ENCODE data around the gene SORBS1.
"Not testable (repeated sequence)": the region's sequence is repeated elsewhere in the genome, so short reads cannot be mapped to it uniquely, and the experiment has no call there.

The SORBS1 gene

DNA sequence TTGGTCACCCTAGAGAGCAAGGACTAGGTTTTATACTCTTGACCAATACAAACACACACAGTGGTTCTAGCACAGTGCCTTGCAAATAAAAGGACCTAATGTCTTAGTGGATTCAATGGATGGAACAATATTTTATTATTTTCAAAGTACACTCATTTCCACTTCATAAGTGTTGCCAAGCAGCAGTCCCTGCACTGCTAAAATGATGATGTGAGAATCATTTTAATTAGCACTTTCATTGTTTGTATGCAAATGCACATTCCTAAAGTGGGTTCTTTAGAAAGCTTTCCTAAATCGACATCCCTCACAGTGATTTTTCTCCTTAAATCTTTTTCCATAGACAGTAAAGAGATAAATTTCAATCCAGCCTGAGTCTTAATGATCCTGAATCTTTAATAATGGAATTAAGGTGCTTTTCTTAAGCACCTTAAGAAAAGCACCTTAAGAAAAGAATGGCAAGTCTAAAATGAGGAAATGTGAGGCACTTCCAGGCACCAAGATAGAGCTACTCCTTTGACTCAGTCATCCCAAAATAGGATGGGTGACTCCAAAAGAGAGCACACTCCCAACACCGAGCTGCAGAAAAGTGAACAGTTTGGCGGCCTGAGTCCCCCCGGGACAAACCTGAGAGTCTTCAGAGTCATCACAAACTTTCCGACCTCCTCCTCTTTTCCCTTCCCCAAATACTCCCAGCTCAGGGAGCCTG lies 84.5 kb downstream of the SORBS1 start:
- Histone ChIP-seq H3K27me3 (ENCODE audit: control insufficient read depth in 1 of 2, insufficient read depth in 2 of 2, low read length in 2 of 2) (no peaks in the 10 kb centered on the region), H3K36me3 (ENCODE audit: control insufficient read depth in 2 of 2, insufficient read depth in 2 of 2, low read length in 2 of 2) (peaks cover 0 to 2% of the 10 kb centered on the region in 2 donors), H3K4me3 (ENCODE audit: low read length in 2 of 2) (peak overlapping the region in 1 of 2 donors; percentile 29), H3K9ac (ENCODE audit: low read length in 2 of 2) (peak overlapping the region; percentile 19 to 43), H3K9me3 (ENCODE audit: control insufficient read depth in 2 of 2, low read length in 2 of 2) (no peaks in the 10 kb centered on the region), H3K4me1 (ENCODE audit: control insufficient read depth, insufficient read depth, low read length) (peaks cover 76% of the 10 kb centered on the region), H3K27ac (ENCODE audit: low read length) (peak overlapping the region; percentile 96)

DNA sequence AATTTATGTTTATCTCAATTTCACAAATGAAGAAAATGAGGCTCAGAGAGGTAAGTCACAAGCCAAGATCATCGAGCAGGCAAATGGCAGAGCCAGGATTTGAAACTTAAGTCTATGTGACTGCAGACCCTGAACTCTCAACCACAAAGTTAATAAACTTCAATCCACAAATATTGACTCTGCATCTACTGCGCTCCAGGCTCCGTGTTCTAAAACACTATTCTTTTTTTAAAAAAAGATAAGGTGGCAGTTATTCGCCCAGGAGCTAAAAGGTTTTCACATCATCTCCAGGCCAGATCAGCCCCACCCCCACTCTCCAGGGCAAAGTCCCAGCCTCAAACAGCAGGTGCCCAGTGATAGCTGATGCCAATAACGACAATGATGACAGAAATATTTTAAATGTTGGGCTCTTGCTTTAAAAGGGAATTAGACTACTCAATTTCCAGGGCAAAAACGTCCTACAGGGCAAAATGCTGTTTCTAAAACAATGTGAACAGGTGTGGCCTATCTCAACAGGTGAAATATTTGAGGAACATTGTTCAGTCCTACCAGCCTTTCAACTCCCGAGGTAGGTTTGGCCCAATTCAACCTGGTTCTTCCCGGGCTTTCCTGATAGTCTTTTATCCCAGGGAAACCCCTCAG lies 85.2 kb downstream of the SORBS1 start:
- Histone ChIP-seq H3K4me1 (ENCODE audit: control insufficient read depth, insufficient read depth, low read length) (peaks cover 74% of the 10 kb centered on the region), H3K9ac (ENCODE audit: low read length in 2 of 2) (peak overlapping the region in 1 of 2 donors; percentile 19), H3K27ac (ENCODE audit: low read length) (peak overlapping the region; percentile 96), H3K36me3 (ENCODE audit: control insufficient read depth in 2 of 2, insufficient read depth in 2 of 2, low read length in 2 of 2) (peaks cover 0 to 2% of the 10 kb centered on the region in 2 donors), H3K27me3 (ENCODE audit: control insufficient read depth in 1 of 2, insufficient read depth in 2 of 2, low read length in 2 of 2) (no peaks in the 10 kb centered on the region), H3K9me3 (ENCODE audit: control insufficient read depth in 2 of 2, low read length in 2 of 2) (no peaks in the 10 kb centered on the region), H3K4me3 (ENCODE audit: low read length in 2 of 2) (no peak overlapping the region)

DNA sequence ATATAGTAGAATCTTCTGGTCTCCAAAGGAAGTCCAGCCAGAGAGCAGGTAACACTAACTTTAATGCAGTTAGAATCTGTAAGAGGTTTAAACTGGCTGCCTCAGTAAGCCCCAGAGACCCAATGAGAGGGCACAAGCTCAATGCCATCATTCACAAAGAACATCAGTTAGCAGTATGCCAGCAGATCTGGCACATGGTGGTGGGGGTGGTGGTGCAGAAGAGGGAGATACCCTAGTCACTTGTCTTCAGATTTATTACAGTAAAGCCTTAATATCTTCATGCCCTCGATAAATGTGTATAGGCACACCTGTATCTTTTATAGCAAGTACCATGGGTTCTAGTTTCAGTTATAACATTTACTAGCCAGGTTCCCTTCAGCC lies 86.2 kb downstream of the SORBS1 start:
- H3K36me3 ChIP-seq (ENCODE audit: control insufficient read depth in 2 of 2, insufficient read depth in 2 of 2, low read length in 2 of 2): no peaks in the 10 kb centered on the region
- H3K9me3 ChIP-seq (ENCODE audit: control insufficient read depth in 2 of 2, low read length in 2 of 2): no peaks in the 10 kb centered on the region
- peak overlapping the region in 1 of 2 donors; percentile 8 for H3K4me3 ChIP-seq (ENCODE audit: low read length in 2 of 2)
- no peaks in the 10 kb centered on the region for H3K27me3 ChIP-seq (ENCODE audit: control insufficient read depth in 1 of 2, insufficient read depth in 2 of 2, low read length in 2 of 2)
- H3K4me1 ChIP-seq (ENCODE audit: control insufficient read depth, insufficient read depth, low read length): peaks cover 70% of the 10 kb centered on the region
- peak overlapping the region; percentile 6 to 55 for H3K9ac ChIP-seq (ENCODE audit: low read length in 2 of 2)
- peak overlapping the region; percentile 96 for H3K27ac ChIP-seq (ENCODE audit: low read length)

DNA sequence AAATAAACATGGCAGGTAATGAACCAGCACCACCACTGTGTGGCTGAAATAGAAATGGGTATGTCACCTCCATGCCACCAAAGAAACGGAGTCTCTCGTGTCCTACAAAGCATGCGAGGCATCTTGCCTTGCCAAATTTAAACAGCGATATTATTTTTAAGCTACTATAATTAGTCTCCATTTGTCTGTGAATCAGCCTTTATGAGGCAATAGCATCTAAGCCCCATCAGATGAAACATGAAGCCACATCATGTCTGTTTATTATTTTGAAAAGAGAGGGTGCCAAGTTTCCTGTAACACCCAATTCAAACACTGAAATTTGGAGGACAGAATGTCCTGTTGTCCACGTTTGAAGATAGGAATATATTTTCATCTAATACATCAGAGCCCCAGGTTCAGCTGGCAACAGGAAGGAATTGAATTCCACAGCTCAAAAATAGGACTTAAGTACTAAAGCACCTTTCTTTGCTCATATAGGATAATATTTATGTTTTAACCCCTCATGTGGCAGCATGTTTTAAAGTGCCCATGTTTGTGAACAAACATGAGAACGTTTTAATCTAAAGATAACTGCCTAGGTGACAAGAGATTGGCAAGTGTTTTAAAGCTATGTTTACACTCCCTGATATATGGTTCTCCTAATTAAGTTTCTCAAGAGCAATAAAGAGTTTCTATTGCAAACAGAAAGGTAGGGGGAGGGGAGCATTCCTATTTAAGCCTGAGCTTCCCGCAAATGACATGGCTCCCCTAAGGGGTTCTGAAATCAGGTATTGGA lies 86.8 kb downstream of the SORBS1 start:
- Histone ChIP-seq H3K4me1 (ENCODE audit: control insufficient read depth, insufficient read depth, low read length) (peaks cover 69% of the 10 kb centered on the region), H3K4me3 (ENCODE audit: low read length in 2 of 2) (peak overlapping the region in 1 of 2 donors; percentile 8), H3K27me3 (ENCODE audit: control insufficient read depth in 1 of 2, insufficient read depth in 2 of 2, low read length in 2 of 2) (no peaks in the 10 kb centered on the region), H3K9me3 (ENCODE audit: control insufficient read depth in 2 of 2, low read length in 2 of 2) (no peaks in the 10 kb centered on the region), H3K36me3 (ENCODE audit: control insufficient read depth in 2 of 2, insufficient read depth in 2 of 2, low read length in 2 of 2) (no peaks in the 10 kb centered on the region), H3K27ac (ENCODE audit: low read length) (peak overlapping the region; percentile 96), H3K9ac (ENCODE audit: low read length in 2 of 2) (peak overlapping the region; percentile 42 to 55)

DNA sequence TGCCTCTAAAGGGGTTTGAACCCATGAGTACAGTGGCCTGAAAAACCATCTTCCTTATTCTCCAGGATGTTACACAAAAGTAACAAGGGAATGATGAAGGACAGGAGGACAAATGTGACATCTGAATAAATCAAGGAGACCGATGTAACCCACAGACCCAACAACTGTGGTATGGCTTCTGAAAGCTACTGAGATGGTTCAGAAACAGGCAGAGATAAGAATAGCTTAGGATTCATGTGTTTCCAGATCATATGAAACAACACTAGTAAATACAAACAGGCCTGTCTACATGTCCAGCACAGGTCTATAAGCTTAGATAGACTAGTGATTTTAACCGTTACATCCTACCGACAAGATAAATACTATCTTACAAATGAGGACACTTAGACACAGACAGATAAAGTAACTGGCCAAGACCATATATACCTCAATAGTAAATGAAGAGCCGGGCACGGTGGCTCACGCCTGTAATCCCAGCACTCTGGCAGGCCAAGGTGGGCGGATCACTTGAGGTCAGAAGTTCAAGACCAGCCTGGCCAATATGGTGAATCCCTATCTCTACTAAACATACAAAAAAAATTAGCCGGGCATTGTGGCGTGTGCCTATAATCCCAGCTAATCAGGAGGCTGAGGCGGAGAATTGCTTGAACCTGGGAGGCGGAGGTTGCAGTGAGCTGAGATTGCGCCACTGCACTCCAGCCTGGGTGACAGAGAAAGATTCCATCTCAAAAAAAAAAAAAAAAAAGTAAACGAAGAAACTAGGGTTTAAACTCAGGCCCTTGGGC lies 88.7 kb downstream of the SORBS1 start:
- Histone ChIP-seq H3K4me1 (ENCODE audit: control insufficient read depth, insufficient read depth, low read length) (peaks cover 70% of the 10 kb centered on the region), H3K4me3 (ENCODE audit: low read length in 2 of 2) (no peak overlapping the region), H3K9me3 (ENCODE audit: control insufficient read depth in 2 of 2, low read length in 2 of 2) (no peaks in the 10 kb centered on the region), H3K9ac (ENCODE audit: low read length in 2 of 2) (no peak overlapping the region), H3K27me3 (ENCODE audit: control insufficient read depth in 1 of 2, insufficient read depth in 2 of 2, low read length in 2 of 2) (no peaks in the 10 kb centered on the region), H3K36me3 (ENCODE audit: control insufficient read depth in 2 of 2, insufficient read depth in 2 of 2, low read length in 2 of 2) (no peaks in the 10 kb centered on the region), H3K27ac (ENCODE audit: low read length) (peak overlapping the region; percentile 66)

DNA sequence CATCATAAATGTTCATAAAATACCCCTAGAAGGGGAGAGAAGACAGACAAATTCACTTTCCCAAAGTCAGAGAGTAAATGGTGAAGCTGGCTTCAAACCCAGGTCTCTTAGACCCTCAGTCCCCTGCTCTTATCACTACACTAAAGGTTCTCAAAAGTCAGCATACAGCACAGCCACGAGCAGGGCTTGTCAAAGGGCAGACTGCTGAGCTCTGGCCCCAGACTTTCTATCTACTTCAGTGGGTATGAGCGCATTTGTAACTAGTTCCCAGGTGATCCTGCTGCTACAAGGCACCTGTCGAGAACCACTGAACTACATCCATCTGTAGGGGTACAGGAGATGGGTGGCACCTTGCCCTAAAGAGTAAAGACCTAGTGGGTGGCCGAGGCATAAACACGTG lies 91.5 kb downstream of the SORBS1 start:
- no peaks in the 10 kb centered on the region for H3K9me3 ChIP-seq (ENCODE audit: control insufficient read depth in 2 of 2, low read length in 2 of 2)
- H3K9ac ChIP-seq (ENCODE audit: low read length in 2 of 2): peak overlapping the region in 1 of 2 donors; percentile 22
- no peaks in the 10 kb centered on the region for H3K27me3 ChIP-seq (ENCODE audit: control insufficient read depth in 1 of 2, insufficient read depth in 2 of 2, low read length in 2 of 2)
- peak overlapping the region; percentile 74 for H3K27ac ChIP-seq (ENCODE audit: low read length)
- peaks cover 56% of the 10 kb centered on the region for H3K4me1 ChIP-seq (ENCODE audit: control insufficient read depth, insufficient read depth, low read length)
- H3K4me3 ChIP-seq (ENCODE audit: low read length in 2 of 2): peak overlapping the region in 1 of 2 donors; percentile 15
- H3K36me3 ChIP-seq (ENCODE audit: control insufficient read depth in 2 of 2, insufficient read depth in 2 of 2, low read length in 2 of 2): no peaks in the 10 kb centered on the region

DNA sequence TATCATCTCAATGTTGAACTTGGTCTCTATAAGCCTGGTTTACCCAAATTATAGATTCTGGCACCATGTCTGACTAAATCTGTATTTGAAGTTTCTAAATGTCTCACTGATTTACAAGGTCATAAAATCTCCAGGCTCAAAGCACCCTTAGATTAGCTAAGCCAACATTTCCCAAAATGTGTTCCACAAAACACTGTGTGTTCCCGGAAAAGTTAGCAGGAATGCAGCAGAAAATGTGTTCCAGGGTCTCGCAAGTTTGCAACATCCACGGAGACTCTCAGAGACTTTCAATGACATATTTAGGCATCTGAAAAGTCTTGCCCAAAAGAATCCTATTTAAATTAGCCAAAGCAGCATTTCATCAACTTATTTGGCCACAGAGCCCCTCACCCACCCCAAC lies 91.9 kb downstream of the SORBS1 start:
- no peaks in the 10 kb centered on the region for H3K9me3 ChIP-seq (ENCODE audit: control insufficient read depth in 2 of 2, low read length in 2 of 2)
- H3K9ac ChIP-seq (ENCODE audit: low read length in 2 of 2): peak overlapping the region in 1 of 2 donors; percentile 22

DNA sequence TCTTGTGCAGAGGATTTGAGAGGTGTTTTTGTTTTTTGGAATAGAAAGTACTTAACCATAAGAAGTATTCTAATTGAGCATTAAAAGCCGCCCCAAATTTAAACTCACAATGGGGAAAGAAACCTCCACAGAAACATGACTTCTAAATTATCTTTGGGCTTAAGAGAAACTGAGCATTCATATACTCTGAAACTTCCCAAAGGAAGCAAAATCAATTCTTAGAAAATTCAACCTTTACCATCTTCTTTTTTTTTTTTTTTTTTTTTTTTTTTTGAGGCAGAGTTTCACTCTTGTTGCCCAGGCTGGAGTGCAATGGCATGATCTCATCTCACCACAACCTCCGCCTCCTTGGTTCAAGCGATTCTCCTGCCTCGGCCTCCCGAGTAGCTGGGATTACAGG lies 93.5 kb downstream of the SORBS1 start:
- not testable (repeated sequence) for H3K27me3 ChIP-seq (ENCODE audit: control insufficient read depth in 1 of 2, insufficient read depth in 2 of 2, low read length in 2 of 2); H3K36me3 ChIP-seq (ENCODE audit: control insufficient read depth in 2 of 2, insufficient read depth in 2 of 2, low read length in 2 of 2); H3K4me3 ChIP-seq (ENCODE audit: low read length in 2 of 2); H3K9me3 ChIP-seq (ENCODE audit: control insufficient read depth in 2 of 2, low read length in 2 of 2)
- Histone ChIP-seq H3K4me1 (ENCODE audit: control insufficient read depth, insufficient read depth, low read length) (peaks cover 64% of the 10 kb centered on the region), H3K27ac (ENCODE audit: low read length) (peak overlapping the region; percentile 74), H3K9ac (ENCODE audit: low read length in 2 of 2) (peak overlapping the region in 1 of 2 donors; percentile 47)

More for the DNA sequence above, 91.9 kb downstream of the SORBS1 start:
- Histone ChIP-seq H3K4me1 (ENCODE audit: control insufficient read depth, insufficient read depth, low read length) (peaks cover 57% of the 10 kb centered on the region), H3K27ac (ENCODE audit: low read length) (peak overlapping the region; percentile 74), H3K36me3 (ENCODE audit: control insufficient read depth in 2 of 2, insufficient read depth in 2 of 2, low read length in 2 of 2) (no peaks in the 10 kb centered on the region), H3K27me3 (ENCODE audit: control insufficient read depth in 1 of 2, insufficient read depth in 2 of 2, low read length in 2 of 2) (no peaks in the 10 kb centered on the region), H3K4me3 (ENCODE audit: low read length in 2 of 2) (peak overlapping the region in 1 of 2 donors; percentile 15)

DNA sequence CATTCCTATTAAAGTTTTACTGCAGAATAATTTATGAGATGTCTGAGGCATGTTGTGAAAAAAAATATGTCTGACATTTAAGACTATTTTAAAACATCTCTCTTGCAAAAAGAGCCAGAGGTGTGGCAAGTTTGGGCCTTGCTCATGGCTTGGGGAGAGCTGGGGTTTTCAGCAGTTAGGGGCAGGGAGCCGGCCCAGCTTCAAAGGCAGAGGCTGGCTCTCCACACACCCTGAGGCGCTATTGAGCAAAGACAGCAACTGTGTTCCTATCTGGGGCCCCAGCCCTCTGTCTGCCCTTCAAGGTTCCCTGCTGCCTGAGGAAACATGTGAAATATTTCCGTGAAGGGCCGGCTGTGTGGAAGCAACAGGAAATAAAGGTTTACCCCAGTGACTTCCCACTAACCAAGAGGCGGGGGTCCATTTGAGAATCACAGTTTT lies 94.0 kb downstream of the SORBS1 start:
- peak overlapping the region; percentile 74 for H3K27ac ChIP-seq (ENCODE audit: low read length)
- peak overlapping the region in 1 of 2 donors; percentile 47 for H3K9ac ChIP-seq (ENCODE audit: low read length in 2 of 2)
- no peaks in the 10 kb centered on the region for H3K36me3 ChIP-seq (ENCODE audit: control insufficient read depth in 2 of 2, insufficient read depth in 2 of 2, low read length in 2 of 2)
- H3K4me1 ChIP-seq (ENCODE audit: control insufficient read depth, insufficient read depth, low read length): peaks cover 59% of the 10 kb centered on the region
- no peaks in the 10 kb centered on the region for H3K27me3 ChIP-seq (ENCODE audit: control insufficient read depth in 1 of 2, insufficient read depth in 2 of 2, low read length in 2 of 2)
- no peak overlapping the region for H3K4me3 ChIP-seq (ENCODE audit: low read length in 2 of 2)
- H3K9me3 ChIP-seq (ENCODE audit: control insufficient read depth in 2 of 2, low read length in 2 of 2): no peaks in the 10 kb centered on the region

DNA sequence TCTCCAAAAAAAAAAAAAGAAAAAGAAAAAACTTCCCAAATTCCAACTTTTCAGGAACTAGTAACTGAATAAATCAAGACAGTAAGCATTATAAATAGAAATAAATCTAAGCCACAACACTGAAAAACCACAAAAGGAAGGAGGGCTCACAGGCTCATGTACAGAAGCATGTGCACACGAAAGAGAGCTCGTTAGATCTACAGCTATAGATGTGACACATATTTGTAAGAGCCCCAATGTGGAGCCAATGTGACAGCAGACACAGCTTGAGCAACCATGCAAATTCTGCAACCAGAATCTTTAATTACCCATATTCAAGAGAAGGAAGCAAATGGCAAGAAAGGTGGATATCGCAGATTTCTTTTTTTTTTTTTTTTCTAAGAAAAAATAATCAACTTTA lies 94.7 kb downstream of the SORBS1 start:
- no peak overlapping the region for H3K27ac ChIP-seq (ENCODE audit: low read length)

More for the DNA sequence above, 94.7 kb downstream of the SORBS1 start:
- Histone ChIP-seq H3K9me3 (ENCODE audit: control insufficient read depth in 2 of 2, low read length in 2 of 2) (no peaks in the 10 kb centered on the region), H3K4me1 (ENCODE audit: control insufficient read depth, insufficient read depth, low read length) (peaks cover 53% of the 10 kb centered on the region), H3K27me3 (ENCODE audit: control insufficient read depth in 1 of 2, insufficient read depth in 2 of 2, low read length in 2 of 2) (no peaks in the 10 kb centered on the region), H3K36me3 (ENCODE audit: control insufficient read depth in 2 of 2, insufficient read depth in 2 of 2, low read length in 2 of 2) (no peaks in the 10 kb centered on the region), H3K4me3 (ENCODE audit: low read length in 2 of 2) (no peak overlapping the region), H3K9ac (ENCODE audit: low read length in 2 of 2) (no peak overlapping the region)

Measured in stomach smooth muscle (tissue), 2 donors.